GM21786 (cell line): Measurements from ENCODE around the gene DDR1.
"Not testable (repeated sequence)": the region's sequence is repeated elsewhere in the genome, so short reads cannot be mapped to it uniquely, and the experiment has no call there.

ENCODE experiments used
- ATAC-seq: cut with Tn5 transposase; IDR thresholded peaks from one replicate; pipeline ENCODE4 v1.9.1; 2021; ENCODE audit not compliant: unreplicated experiment

DDR1 gene

DNA sequence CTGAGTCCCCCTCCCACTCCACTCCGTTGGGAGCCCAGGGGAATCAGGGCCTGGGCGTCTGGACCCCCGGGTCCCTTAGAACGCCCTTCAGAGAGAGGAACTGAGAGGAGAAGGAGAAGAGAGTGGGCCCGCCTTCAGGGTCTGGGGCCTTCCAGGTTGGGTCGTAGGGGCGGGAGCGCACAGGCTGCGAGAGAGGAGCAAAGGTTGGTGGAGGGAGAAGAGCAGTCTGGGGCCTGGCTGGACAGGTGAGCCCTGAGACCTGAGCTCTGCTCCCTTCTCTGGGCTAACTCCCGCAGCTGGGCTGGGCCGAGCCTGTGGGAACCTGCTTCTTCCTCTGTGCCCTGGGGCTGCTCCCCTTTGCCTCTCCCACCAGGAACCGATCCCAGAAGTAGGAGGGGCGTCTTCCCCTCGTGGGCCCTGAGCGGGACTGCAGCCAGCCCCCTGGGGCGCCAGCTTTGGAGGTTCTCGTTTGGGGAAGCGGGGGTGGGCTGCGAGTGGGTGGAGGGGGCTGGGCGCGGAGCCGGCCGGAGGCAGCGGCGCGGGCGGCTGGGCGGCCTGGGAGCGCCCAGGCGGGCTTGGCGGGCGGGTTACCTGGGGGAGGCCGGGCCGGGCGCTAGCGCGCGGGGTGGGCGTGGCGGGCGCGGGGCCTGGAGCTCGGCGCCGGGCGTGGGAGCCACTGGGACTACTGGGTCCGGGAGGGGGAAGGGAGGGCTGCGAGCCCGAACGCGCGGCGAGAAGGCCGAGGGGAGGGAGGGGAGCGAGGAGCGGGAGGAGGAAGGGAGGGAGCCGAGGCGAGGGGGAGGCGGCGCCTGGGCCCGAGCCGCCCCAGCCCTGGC, at the start of gene DDR1:
Gene DDR1 (plus strand): TSS at position 835 of the 836 bp plus-strand sequence. CDS start 4,211 bp downstream, outside the sequence.
- ATAC-seq, result no peak

DNA sequence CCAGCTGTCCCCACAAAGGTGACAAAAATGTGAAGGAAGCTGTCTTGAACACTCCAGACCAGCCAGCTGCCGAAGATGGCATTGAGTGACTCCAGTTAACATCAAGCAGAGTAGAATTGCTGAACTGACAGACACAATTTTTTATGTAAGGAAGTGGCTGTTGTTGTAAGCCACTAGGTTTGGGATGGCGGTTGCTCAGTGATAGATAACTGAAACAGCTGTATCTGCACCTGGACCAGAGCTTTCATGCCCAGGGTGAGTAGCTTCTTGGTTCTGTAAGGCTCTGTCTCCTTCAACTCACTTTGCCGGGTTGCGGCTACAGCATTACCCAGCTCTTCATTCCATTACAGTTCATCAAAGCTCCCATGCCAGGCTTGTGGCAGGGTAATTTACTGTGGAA, 49.7 kb upstream of the DDR1 start:
- no peak for ATAC-seq

DNA sequence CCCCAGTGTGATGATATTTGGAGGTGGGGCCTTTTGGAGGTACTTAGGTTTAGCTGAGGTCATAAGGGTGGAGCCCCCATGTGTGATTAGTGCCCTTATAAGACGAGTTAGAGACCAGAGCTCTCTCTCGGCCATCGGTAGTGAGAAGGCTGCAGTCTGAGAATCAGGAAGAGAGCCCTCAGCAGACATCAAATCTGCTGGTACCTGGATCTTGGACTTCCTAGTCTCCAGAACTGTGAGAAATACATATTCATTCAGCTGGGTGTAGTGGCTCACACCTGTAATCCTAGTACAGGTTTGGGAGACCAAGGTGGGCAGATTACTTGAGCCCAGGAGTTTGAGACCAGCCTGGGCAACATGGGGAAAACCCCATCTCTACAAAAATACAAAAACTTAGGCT, 48.7 kb upstream of the DDR1 start:
- no peak for ATAC-seq

DNA sequence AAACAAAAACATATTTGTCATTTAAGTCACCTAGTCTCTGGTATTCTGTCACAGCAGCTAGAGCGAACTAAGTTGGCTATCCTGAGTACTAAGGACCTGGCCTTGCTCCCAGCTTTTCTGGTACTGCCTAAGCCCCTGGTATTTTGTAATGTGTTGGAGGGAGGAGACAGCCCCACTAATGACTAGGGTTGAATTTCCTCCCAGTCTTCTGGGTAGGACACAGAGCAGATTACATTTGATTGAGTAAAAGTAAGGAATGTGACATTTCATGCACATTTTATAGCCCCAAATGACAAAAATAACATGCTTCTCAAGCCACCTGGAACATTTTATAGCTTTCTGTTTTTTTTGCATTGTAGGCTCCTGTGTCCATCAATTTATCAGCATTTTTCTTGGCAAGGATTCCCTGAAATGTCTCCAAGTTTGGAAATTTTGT, 47.9 kb upstream of the DDR1 start:
- ATAC-seq, result no peak

DNA sequence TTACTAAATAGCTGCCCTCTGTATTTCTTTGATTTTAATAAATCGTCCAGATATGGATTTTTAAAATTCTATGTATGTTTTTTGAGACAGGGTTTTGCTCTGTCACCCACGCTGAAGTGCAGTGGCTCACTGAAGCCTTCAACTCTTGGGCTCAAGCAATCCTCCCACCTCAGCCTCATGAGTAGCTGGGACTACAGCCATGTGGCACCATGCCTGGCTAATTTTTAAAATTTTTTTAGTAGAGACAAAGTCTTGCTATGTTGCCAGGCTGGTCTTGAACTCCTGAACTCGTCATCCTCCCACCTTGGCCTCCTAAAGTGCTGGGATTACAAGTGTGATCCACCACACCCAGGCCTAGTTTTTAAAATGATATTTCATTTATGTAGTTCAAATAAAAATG, 47.4 kb upstream of the DDR1 start:
- ATAC-seq, result no peak

DNA sequence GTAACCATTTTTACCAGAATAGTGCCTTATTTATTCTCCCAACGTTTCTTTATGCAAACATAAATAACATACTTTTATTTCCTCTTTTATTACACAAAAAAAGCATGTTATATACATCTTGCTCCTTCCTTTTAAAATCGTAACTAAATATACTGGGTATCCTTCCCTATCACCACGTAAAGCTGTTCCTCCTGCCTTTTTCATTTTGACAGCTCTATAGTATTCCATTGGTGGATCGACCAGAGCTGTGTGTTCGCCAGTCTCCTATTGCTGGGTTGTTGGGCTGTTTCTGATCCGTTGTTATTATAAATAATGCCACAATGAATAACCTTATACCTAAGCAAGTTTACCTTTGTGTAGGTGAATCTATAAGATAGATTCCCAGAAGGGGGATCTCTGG, 46.9 kb upstream of the DDR1 start:
- ATAC-seq, result no peak

DNA sequence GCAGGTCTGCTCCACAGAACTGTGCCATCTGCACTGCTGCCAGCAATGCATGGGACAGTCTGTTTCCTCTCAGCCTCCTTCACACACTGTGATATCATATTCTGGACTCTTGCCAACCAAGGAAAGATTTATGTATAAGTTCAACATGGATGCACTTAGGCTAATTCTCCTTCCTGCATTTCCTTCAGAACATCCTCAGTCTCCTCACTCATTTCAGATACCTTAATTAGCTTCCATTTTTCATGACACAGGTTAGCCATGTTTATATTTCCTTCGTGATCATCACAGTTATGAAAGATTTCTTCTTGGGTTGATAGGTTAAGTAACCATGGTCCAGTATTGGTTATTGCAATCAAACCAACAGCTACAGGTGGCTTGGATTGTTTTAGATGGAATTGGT, 46.4 kb upstream of the DDR1 start:
- no peak for ATAC-seq

DNA sequence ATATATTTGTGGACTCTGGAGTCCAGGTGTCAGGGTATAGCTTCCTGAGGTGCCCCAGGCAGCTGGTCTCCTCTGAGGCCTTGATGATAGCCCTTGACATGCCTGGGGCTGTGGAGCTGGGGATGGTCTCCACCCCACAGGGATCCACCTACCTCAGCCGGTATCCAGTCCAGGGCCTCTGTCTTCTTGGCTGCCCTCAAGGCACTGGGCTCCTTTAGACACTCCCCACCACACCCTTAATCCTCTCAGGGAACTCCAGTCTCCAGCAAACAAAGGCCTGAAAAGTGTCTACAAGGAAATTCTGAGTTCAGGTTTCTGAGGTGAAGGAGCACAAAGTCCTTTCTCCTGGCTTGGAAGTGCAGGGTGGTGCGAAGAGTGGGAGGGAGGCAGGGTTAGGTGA, 44.6 kb upstream of the DDR1 start:
- no peak for ATAC-seq

DNA sequence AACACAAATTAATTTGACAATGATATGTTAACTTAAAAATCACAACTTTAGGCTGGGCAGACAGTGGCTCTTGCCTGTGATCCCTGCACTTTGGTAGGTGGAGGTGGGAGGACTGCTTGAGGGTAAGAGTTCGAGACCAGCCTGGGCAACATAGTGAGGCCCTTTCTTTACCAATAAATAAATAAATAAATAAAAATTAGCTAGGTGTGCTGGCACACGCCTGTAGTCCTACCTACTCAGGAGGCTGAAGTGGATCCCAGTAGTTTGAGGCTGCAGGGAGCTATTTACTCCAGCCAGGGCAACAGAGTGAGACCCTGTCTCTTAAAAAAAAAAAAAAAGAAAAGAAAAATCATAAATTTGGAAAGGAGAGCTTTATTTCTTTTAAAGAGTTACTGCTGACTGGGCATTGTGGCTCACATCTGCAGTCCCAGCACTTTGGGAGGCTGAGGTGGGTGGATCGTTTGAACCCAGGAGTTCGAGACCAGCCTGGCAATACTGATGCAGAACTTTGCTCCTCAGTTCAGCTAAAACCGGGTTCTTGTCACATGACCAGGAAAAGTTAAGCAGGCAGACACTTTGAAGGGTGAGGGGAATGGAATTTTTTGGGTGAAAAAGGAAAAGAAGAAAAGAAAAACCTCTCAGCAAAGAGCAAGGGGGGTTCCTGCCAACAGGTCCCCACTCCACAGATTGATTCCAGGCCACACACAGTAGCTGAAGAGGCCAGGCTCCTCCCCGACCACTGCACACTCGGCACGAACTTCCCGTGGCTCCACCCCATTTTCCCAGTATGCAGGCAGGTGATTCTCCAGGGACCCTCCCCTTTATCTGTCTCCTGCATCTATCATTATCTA, 44.0 kb upstream of the DDR1 start:
- ATAC-seq, result no peak

DNA sequence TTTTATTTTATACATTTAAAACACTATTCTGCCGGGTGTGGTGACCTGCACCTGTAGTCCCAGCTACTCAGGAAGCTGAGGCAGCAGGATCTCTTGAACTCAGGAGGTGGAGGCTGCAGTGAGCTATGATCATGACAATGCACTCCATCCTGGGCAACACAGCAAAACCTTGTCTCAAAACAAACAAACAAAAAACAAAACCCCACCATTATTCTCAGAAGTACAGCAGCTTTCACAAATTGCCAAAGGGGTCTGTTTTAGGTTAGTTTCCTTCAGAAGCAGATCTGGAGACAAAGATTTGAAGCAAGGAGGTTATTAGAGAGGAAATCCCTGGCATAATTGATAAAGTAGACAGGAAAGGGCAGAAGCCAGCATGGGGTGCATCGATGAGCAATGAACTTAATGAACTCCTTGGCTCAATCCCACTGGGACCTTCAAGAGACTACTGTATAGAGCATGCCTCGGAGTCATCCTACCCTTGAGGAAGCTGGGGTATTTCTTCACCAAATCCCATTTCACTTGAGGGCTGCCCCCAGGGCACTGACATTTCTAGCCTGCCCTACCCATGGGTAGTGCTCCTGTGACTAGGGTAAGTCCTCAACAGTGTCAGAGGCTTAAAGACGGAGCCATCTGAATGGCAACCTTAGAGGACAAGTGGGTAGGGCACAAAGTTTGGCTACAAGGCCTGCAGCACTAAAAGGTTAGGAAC, 43.2 kb upstream of the DDR1 start:
- ATAC-seq, result no peak

DNA sequence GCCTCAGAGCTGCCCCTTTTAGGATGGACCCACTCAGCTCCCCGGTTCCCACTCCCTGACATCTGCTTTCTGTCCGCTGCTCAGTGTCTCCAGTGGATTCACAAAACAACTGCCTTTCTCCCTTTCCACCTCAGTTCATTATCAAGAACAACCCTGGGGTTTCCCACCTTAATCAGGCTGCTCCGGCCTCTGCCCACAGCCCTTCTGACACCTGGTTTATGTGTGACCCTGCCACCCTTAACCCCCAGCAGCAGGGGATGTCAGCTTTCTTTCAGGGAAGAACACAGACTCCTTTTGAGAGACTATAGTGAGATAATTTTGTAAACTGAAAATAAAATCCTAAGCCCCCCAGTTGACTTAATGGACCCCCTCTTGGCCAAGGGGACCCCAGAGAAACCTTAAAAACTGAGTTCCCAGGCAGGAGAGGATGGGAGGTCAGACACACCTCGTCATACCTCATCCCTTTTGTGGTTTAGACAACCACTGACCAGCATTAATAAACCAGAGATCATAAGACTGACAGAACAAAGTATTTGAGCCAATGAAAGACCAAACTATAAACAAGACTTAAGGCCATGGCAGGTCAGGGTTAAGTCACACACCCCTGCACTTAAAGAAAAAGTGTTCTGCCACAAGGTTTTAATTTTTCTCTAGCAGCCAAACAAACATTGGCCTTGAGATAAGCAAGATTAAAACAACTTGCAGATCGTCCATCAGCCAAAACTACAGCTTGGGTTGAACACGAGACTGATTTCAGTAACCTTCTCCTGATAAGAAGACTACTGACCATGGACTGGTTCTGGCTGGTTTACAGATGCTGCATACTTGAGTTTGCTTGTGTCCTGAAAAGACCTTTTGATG, 42.4 kb upstream of the DDR1 start:
- ATAC-seq, result no peak

DNA sequence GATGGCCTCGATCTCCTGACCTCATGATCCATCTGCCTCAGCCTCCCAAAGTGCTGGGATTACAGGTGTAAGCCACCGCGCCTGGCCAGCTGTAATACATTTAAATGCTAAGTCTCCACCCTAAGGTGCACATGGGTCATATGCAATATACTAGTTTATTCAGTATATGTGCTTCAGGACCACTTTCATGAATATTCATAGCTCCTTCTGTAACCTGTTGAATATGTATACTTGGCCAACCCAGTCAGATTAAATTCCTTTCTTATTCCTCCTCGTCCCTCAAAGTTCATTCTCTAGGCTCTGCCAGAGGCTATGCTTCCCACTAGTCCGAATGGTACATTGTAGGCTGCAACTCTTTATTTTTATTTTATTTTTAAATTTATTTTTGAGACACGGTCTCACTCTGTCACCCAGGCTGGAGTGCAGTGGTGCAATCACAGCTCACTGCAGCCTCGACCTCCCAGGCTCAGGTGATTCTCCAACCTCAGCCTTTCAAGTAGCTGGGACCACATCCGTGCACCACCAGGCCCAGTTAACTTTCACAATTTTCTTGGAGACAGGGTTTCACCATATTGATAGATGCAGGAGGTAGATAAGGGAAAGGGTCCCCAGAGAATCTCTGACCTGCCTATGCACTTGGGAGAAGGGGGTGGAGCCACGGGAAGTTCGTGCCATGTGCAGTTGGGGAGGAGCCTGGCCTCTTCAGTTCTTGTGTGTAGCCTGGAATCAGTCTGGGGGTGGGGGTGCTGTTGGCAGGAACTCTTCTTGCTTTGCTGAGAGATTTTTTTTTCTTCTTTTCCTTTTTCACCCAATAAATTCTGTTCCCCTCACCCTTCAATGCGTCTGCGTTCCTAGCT, 41.3 kb upstream of the DDR1 start:
- ATAC-seq, result no peak

DNA sequence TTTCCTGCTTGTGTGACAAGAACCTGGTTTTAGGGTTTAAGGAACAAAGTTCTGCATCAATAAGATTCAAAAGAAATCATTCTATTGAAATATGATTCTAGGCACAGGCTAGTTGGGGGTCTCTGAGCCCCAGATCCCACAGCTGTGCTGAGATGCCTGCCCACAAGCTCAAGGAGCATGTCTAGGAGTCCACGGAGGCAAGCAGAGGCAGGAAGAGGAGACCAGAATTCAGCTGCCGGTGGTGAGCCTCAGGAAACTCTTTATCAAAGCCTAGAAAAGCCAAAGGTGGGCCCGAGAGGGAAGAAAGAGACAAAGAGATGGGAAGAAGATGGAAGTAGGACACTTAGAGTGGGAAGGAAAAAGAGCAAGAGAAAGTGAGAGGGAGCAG, 40.7 kb upstream of the DDR1 start:
- ATAC-seq, result no peak

DNA sequence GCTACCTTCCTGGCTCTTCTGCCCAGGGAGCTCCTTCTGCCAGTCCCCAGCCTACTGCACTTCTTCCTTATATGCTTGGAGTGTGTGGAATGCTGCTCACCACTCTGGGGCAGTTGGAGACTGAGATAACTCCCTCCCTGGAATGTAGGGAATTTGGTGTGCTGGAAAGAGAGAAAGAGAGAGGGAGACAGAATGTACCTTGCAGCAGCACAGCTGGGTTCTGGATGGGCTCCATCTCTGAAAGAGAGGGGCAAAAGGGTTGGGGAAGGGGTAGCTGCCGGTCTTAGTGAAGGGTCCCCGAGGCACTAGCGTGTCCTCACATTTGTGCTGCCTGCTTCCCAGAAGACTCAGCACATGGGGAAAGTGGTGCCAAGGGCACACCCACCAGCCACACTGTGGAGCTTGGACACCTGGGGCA, 40.2 kb upstream of the DDR1 start:
- no peak for ATAC-seq

DNA sequence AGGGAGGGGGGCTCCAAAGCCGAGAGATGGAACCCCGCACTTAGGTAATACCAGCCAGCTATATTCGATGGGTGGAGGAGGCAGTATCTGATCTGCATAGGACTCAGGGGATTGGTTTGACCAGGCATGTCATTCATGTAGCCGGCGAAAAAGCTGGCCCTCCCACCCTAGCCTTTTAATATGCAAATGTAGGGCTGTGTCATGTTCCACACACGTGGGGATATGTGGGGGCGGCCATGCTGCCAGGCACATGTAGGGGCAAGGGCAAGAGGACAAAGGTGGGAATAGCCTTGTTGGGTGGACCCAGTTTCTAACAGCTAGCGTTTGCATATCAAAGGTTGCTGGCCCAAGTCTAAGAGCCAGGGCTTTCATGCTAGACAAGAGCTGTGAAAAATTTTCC, 39.1 kb upstream of the DDR1 start:
- no peak for ATAC-seq

DNA sequence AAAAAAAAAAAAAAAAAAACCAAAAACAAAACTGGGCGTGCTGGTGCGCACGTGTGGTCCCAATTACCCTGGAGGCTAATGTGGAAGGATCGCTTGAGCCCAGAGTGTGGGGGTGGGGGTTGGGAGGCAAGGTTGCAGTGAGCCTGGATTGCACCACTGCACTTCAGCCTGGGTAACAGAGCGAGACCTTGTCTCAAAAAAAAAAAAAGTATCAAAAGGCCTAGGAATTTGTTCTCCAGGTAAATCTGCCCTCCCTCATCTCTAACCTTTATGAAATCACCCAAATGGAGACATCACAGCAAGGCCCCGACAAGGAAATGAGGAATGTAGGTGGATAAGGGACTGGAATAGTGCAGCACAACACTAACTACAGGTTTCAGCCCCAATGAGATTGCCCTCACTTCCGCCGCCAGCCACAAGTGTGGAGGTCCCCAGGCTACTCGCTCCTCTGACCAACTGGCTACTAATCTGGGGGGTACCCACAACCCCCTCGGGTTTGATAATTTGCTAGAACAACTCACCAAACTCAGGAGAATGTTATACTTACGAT, 36.8 kb upstream of the DDR1 start:
- ATAC-seq, result no peak

DNA sequence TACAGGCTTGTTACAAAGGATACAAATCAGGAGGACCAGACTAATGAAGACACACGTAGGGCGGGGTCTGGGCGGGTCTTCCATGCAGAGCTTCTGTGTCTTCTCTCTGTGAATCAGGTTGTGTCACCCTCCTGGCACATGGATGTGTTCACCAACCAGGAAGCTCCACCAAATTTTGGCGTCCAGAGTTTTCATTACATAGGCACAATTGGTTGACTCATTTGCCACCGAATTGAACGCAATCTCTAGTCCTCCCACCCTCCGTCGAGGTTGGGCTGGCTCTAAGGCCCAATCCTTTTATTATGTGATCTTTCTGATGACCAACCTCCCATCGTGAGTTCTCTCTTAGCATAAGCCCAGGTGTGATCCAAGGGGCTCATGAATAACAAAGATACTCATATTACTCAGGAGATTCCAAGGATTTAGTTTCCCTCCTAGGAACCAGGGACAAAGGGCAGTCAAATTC, 36.3 kb upstream of the DDR1 start:
- no peak for ATAC-seq

DNA sequence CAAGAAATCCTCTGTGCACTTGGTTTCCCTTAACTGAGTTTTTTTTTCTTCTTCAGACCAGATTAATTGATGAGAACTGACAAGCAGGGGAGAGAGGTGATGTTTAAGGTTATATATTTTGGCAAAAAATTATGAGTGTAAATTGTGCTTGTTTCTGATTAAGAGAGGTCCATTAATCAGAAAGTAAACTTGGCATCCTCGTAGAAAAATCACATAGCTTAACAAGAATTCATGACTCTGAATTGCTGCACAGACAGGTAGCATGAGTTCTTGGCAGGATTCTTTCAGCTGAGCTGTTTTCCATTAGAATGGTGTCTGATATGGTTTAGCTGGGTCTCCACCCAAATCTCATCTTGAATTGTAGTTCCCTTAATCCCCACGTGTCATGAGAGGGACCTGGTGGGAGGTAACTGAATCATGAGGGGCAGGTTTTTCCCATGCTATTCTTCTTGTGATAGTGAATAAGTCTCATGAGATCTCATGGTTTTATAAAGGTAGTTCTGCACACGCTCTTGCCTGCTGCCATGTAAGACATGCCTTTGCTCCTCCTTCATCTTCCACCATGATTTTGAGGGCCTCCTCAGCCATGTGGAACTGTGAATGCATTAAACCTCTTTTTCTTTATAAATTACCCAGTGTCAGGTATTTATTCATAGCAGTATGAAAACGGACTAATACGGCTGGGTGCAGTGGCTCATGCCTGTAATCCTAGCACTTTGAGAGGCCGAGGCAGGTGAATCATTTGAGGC, 34.2 kb upstream of the DDR1 start:
- ATAC-seq, result no peak

DNA sequence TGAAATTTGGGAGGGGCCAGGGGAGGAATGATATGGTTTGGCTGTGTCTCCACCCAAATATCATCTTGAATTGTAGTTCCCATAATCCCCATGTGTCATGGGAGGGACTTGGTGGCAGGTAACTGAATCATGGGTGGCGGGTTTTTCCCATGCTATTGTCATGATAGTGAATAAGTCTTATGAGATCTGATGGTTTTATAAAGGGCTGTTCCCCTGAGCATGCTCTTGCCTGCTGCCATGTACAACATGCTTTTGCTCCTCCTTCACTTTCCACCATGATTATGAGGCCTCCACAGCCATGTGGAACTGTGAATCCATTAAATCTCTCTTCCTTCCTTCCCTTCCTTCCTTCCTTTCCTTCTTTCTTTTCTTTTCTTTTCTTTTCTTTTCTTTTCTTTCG, 31.9 kb upstream of the DDR1 start:
- ATAC-seq, result not testable (repeated sequence)
